Osteoblast (primary cell): ENCODE data around the gene PTPRE. TPM values are rescaled to one million over a fixed set of nuclear protein-coding genes. Genes with fewer than 3 reads are reported as not detected.

ENCODE experiments used
- DNase-seq: peaks from one replicate; pipeline ENCODE4 v3.0.0; 2011; ENCODE audit warnings: low spot score, mixed read lengths; ENCODE audit not compliant: insufficient read length; ENCODE audit errors: missing footprints
- H2AFZ ChIP-seq: 2 replicates; pipeline ENCODE4 v1.6.0; 2011; ENCODE audit warnings: mild to moderate bottlenecking, low read length
- H3K27ac ChIP-seq: 2 replicates; pipeline ENCODE4 v1.5.1; 2011; ENCODE audit warnings: mild to moderate bottlenecking, low read depth, low read length, moderate library complexity
- H3K27me3 ChIP-seq: 2 replicates; pipeline ENCODE4 v1.6.0; 2012; ENCODE audit warnings: mild to moderate bottlenecking, control low read depth, inconsistent platforms, low read length, moderate library complexity; ENCODE audit not compliant: insufficient read depth
- H3K36me3 ChIP-seq: 2 replicates; pipeline ENCODE4 v1.5.1; 2011; ENCODE audit warnings: mild to moderate bottlenecking, low read length, control low read depth, moderate library complexity; ENCODE audit not compliant: insufficient read depth
- H3K4me1 ChIP-seq: 2 replicates; pipeline ENCODE4 v1.5.1; 2011; ENCODE audit warnings: mild to moderate bottlenecking, low read length, control low read depth, moderate library complexity; ENCODE audit not compliant: insufficient read depth
- H3K4me2 ChIP-seq: 2 replicates; pipeline ENCODE4 v1.6.0; 2011; ENCODE audit warnings: mild to moderate bottlenecking, low read length; ENCODE audit not compliant: insufficient read depth
- H3K4me3 ChIP-seq: fragments of 200-600 bp; sonication (generic); 3 replicates; pipeline ENCODE4 v1.5.1; 2012; ENCODE audit warnings: mild to moderate bottlenecking, low read length, inconsistent platforms; ENCODE audit not compliant: insufficient read depth
- H3K79me2 ChIP-seq: 2 replicates; pipeline ENCODE4 v1.6.0; 2012; ENCODE audit warnings: mild to moderate bottlenecking, low read length, control low read depth, inconsistent platforms; ENCODE audit not compliant: insufficient read depth
- H3K9me3 ChIP-seq: 2 replicates; pipeline ENCODE4 v1.5.1; 2011; ENCODE audit warnings: low read depth, low read length, control low read depth
- H4K20me1 ChIP-seq: 2 replicates; pipeline ENCODE4 v1.6.0; 2012; ENCODE audit warnings: mild to moderate bottlenecking, low read length, control low read depth; ENCODE audit not compliant: insufficient read depth
- total RNA-seq: library from RNA; depleted of rRNA; stranded (reverse); fragments of >200 nt; gene quantifications from 2 replicates; pipeline ENCODE4 v1.2.3, GENCODE V29; 2012
- TF ChIP-seq, protein P1 (sequence below): IDR thresholded peaks from 2 replicates; pipeline ENCODE4 v1.5.1; 2011; ENCODE audit warnings: mild to moderate bottlenecking, low read depth, low read length, moderate library complexity; ENCODE audit errors: extremely low read depth

PTPRE gene
- total RNA-seq, 1 donor = 9.0 TPM

DNA sequence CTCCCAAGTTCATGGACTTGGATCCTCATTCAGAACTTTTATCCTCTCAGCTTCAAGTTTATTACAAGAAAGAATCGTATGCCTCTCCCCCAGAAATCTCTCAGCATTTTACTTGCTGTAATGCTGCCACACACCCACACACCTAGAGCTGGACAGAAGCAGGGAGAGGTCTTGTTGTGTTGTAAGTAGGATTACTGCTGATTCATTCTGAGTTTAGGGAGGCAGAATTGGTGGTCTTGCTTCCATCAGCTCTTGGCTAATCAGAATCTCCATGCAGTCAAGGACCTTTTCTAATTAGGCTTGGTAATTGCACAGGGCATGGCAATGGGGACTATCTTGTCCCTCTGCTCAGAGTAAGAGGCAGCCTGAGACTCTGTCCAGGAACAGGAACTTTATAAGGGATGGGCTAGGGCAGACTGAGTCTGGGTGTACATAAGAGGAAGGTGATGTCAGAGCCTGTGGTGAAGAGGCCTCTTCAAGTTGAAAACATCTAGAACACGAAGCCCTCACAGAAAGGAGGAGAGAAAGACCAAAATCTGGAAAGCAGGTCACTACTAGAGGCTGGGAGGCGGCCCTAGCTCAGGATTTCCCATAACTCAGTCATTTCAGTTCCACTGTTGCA, 7.0 kb upstream of the PTPRE start:
- DNase-seq = no peak
- H2AFZ ChIP-seq = no peak overlapping the region
- no peaks in the 10 kb centered on the region for H3K9me3 ChIP-seq
- H3K4me2 ChIP-seq = no peak overlapping the region
- TF ChIP-seq, protein P1, sequence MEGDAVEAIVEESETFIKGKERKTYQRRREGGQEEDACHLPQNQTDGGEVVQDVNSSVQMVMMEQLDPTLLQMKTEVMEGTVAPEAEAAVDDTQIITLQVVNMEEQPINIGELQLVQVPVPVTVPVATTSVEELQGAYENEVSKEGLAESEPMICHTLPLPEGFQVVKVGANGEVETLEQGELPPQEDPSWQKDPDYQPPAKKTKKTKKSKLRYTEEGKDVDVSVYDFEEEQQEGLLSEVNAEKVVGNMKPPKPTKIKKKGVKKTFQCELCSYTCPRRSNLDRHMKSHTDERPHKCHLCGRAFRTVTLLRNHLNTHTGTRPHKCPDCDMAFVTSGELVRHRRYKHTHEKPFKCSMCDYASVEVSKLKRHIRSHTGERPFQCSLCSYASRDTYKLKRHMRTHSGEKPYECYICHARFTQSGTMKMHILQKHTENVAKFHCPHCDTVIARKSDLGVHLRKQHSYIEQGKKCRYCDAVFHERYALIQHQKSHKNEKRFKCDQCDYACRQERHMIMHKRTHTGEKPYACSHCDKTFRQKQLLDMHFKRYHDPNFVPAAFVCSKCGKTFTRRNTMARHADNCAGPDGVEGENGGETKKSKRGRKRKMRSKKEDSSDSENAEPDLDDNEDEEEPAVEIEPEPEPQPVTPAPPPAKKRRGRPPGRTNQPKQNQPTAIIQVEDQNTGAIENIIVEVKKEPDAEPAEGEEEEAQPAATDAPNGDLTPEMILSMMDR = no peak
- no peak overlapping the region for H3K4me3 ChIP-seq
- no peaks in the 10 kb centered on the region for H3K79me2 ChIP-seq
- peaks cover 3% of the 10 kb centered on the region for H3K27me3 ChIP-seq
- no peak overlapping the region for H3K27ac ChIP-seq
- H3K4me1 ChIP-seq = no peaks in the 10 kb centered on the region
- H4K20me1 ChIP-seq = no peaks in the 10 kb centered on the region
- no peaks in the 10 kb centered on the region for H3K36me3 ChIP-seq

DNA sequence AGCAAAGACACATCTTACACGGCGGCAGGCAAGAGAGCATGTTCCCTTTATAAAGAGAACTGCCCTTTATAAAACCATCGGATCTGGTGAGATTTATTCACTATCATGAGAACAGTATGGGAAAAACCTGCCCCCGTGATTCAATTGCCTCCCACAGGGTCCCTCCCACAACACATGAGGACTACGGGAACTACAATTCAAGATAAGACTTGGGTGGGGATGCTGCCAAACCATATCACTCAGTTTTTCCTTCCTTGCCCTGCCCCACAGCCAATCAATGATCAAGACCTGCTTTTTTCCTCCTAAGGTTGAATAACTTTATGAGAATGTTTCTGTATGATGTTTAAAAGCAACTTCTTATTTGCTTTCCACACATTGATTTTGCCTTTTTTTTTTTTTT, 3.1 kb upstream of the PTPRE start:
- Histone ChIP-seq H3K4me2 (no peak overlapping the region), H3K36me3 (no peaks in the 10 kb centered on the region), H3K9me3 (no peaks in the 10 kb centered on the region), H3K79me2 (no peaks in the 10 kb centered on the region), H3K27me3 (peaks cover 3% of the 10 kb centered on the region), H2AFZ (no peak overlapping the region), H3K4me3 (no peak overlapping the region), H3K4me1 (peaks cover 11% of the 10 kb centered on the region), H4K20me1 (no peaks in the 10 kb centered on the region), H3K27ac (no peak overlapping the region)
- TF ChIP-seq, protein P1 = no peak
- no peak for DNase-seq

DNA sequence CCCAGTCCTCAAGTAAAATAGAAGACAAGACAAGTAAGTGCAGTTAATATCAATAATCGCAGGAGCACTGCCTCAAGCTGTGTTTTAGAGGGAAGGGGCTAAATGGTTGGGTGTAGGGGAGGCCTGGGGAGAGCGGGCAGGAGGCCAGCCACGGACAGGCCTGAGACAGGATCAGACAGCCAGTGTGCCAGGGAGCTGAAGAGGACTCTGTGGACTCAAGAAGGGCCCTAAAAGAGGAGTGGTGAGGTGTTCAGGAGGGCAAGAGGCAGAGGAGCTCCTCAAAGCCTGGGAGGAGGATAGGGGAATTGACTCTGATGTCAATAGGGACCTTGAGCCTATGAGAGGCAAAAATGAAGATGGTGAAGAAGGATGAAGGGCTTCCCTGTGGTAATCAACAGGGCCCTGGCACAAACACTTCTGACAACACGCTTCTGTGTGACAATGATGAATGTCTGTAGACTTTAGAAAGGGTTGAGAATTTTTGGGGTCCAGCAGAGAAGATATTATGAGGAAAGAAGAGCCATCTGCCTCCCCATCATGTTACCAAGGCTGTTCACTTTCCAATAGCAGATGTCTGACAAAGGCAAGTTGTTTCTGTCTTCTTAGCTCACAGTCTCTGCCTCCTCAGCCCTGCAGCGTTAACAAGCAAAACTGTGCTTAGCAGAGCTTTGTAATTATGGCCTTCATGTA, 2.4 kb upstream of the PTPRE start:
- no peak overlapping the region for H3K4me3 ChIP-seq
- no peaks in the 10 kb centered on the region for H3K9me3 ChIP-seq
- H3K4me1 ChIP-seq = peaks cover 17% of the 10 kb centered on the region
- DNase-seq = no peak
- no peak overlapping the region for H2AFZ ChIP-seq
- H4K20me1 ChIP-seq = no peaks in the 10 kb centered on the region
- H3K36me3 ChIP-seq = no peaks in the 10 kb centered on the region
- H3K27me3 ChIP-seq = peaks cover 3% of the 10 kb centered on the region
- TF ChIP-seq, protein P1 = no peak
- no peaks in the 10 kb centered on the region for H3K79me2 ChIP-seq
- H3K27ac ChIP-seq = no peak overlapping the region
- H3K4me2 ChIP-seq = no peak overlapping the region

DNA sequence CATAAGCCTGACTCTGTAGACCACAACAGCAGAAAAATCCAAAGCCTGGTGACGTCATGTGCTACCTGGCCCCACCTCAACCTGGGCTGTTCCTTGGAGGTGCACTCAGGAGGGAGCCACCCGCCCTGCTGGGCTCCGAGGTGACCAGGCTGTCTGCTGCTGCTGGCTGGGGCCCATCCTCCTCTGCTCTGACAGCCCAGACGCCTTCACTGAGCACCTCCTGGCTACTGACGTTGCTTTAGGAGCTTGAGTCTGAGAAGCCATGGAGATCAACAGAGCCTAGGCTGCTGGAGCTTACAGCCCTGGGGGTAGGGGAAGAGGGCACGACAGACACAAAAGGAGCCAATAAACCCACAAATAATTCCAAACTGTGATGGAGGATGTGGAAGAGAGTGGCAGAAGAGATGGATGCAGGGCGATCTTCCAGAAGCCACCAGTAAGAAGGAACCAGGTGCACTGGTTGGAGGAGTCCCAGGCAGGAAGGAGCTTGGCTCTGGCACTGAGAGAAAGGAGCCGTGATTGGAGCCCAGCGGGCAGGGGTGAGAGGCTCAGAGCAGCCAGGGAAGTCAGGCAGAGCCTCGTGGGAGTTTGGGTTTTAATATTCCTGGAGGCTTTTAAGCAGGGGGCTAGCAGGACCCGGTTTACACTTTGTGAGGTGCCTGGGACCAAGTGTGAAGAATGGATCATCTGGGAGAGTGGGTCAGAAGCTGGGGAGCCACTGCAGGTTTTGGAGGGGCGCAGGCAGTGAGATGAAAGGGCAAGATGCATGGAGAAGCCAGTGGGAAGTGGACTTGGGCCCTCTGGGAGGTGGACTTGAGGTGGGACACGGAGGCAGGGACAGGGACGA, 1.7 kb upstream of the PTPRE start:
- no peak for DNase-seq
- H3K79me2 ChIP-seq = peaks cover 2% of the 10 kb centered on the region
- no peaks in the 10 kb centered on the region for H4K20me1 ChIP-seq
- H3K27me3 ChIP-seq = peaks cover 3% of the 10 kb centered on the region
- no peak overlapping the region for H3K4me3 ChIP-seq
- no peaks in the 10 kb centered on the region for H3K9me3 ChIP-seq
- H2AFZ ChIP-seq = no peak overlapping the region
- peaks cover 24% of the 10 kb centered on the region for H3K4me1 ChIP-seq
- TF ChIP-seq, protein P1 = no peak
- no peak overlapping the region for H3K27ac ChIP-seq
- H3K4me2 ChIP-seq = no peak overlapping the region
- no peaks in the 10 kb centered on the region for H3K36me3 ChIP-seq
